HEK293 (cell line): Measurements from ENCODE around the gene WDR73.

ENCODE experiments used
- ATF2 ChIP-seq: fragments of 450-650 bp; formaldehyde crosslinking; IDR thresholded peaks from 2 replicates; pipeline ENCODE4 v1.5.1; 2016; ENCODE audit warnings: missing biosample characterization, missing genetic modification characterization, low read depth
- BCL11B ChIP-seq: fragments of 450-650 bp; formaldehyde crosslinking; IDR thresholded peaks from 2 replicates; pipeline ENCODE4 v1.5.1; 2016; ENCODE audit warnings: low read depth, missing biosample characterization, missing genetic modification characterization
- HOXC10 ChIP-seq: sonication (generic); formaldehyde crosslinking; IDR thresholded peaks from 2 replicates; pipeline ENCODE4 v1.8.1; 2023; ENCODE audit warnings: mild to moderate bottlenecking, missing genetic modification reagents
- ZBTB7A ChIP-seq: fragments of 450-650 bp; formaldehyde crosslinking; IDR thresholded peaks from 2 replicates; pipeline ENCODE4 v1.5.1; 2016; ENCODE audit warnings: low read depth, missing biosample characterization, missing genetic modification characterization
- ZEB2 ChIP-seq: fragments of 450-650 bp; formaldehyde crosslinking; IDR thresholded peaks from 2 replicates; pipeline ENCODE4 v1.5.1; 2016; ENCODE audit warnings: missing biosample characterization, missing genetic modification characterization
- ZNF175 ChIP-seq: fragments of 450-650 bp; formaldehyde crosslinking; IDR thresholded peaks from 2 replicates; pipeline ENCODE4 v1.5.1; 2016; ENCODE audit warnings: missing biosample characterization, missing genetic modification characterization
- ZNF223 ChIP-seq: fragments of 450-650 bp; formaldehyde crosslinking; IDR thresholded peaks from 2 replicates; pipeline ENCODE4 v1.5.1; 2016; ENCODE audit warnings: missing biosample characterization, missing genetic modification characterization
- ZNF24 ChIP-seq: fragments of 450-650 bp; formaldehyde crosslinking; IDR thresholded peaks from 2 replicates; pipeline ENCODE4 v1.5.1; 2016; ENCODE audit warnings: missing biosample characterization, missing genetic modification characterization
- ZNF324 ChIP-seq: fragments of 450-650 bp; formaldehyde crosslinking; IDR thresholded peaks from 2 replicates; pipeline ENCODE4 v1.5.1; 2016; ENCODE audit warnings: missing biosample characterization, missing genetic modification characterization
- ZNF707 ChIP-seq: fragments of 450-650 bp; formaldehyde crosslinking; IDR thresholded peaks from 2 replicates; pipeline ENCODE4 v1.5.1; 2016; ENCODE audit warnings: missing biosample characterization, missing genetic modification characterization
- TF ChIP-seq, protein P1 (sequence below): fragments of 450-650 bp; formaldehyde crosslinking; IDR thresholded peaks from 2 replicates; pipeline ENCODE4 v1.5.1; 2016; ENCODE audit warnings: missing biosample characterization, missing genetic modification characterization
- TF ChIP-seq, protein P2 (sequence below): fragments of 450-650 bp; formaldehyde crosslinking; IDR thresholded peaks from 2 replicates; pipeline ENCODE4 v1.5.1; 2016; ENCODE audit warnings: missing biosample characterization, missing genetic modification characterization

- TF ChIP-seq, protein P1, sequence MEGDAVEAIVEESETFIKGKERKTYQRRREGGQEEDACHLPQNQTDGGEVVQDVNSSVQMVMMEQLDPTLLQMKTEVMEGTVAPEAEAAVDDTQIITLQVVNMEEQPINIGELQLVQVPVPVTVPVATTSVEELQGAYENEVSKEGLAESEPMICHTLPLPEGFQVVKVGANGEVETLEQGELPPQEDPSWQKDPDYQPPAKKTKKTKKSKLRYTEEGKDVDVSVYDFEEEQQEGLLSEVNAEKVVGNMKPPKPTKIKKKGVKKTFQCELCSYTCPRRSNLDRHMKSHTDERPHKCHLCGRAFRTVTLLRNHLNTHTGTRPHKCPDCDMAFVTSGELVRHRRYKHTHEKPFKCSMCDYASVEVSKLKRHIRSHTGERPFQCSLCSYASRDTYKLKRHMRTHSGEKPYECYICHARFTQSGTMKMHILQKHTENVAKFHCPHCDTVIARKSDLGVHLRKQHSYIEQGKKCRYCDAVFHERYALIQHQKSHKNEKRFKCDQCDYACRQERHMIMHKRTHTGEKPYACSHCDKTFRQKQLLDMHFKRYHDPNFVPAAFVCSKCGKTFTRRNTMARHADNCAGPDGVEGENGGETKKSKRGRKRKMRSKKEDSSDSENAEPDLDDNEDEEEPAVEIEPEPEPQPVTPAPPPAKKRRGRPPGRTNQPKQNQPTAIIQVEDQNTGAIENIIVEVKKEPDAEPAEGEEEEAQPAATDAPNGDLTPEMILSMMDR = no peak
- no peak for TF ChIP-seq BCL11B
- TF ChIP-seq ZNF24 (tag by site-specific recombination) = no peak
- TF ChIP-seq HOXC10 (CRISPR knock-in tag) = no peak
- no peak for TF ChIP-seq ZNF223
- TF ChIP-seq ZNF707 (tag by site-specific recombination) = no peak
- no peak for TF ChIP-seq ATF2 (tag by site-specific recombination)
- TF ChIP-seq, protein P2, sequence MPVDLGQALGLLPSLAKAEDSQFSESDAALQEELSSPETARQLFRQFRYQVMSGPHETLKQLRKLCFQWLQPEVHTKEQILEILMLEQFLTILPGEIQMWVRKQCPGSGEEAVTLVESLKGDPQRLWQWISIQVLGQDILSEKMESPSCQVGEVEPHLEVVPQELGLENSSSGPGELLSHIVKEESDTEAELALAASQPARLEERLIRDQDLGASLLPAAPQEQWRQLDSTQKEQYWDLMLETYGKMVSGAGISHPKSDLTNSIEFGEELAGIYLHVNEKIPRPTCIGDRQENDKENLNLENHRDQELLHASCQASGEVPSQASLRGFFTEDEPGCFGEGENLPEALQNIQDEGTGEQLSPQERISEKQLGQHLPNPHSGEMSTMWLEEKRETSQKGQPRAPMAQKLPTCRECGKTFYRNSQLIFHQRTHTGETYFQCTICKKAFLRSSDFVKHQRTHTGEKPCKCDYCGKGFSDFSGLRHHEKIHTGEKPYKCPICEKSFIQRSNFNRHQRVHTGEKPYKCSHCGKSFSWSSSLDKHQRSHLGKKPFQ = no peak
- no peak for TF ChIP-seq ZEB2 (tag by site-specific recombination)
- no peak for TF ChIP-seq ZNF175 (tag by site-specific recombination)
- TF ChIP-seq ZNF324 (tag by site-specific recombination) = no peak
- no peak for TF ChIP-seq ZBTB7A (tag by site-specific recombination)
These were observed 4.8 kb upstream of the WDR73 start for GRCh38 chr15:84658788-84659411.
